Measurements from ENCODE around the gene SORBS1.

Gene SORBS1

GRCh38 chr10:95406651-95407280, 154.4 kb downstream of the SORBS1 start:
- DNase-seq = no peak

GRCh38 chr10:95405655-95406054, 155.5 kb downstream of the SORBS1 start:
- no peak for DNase-seq

GRCh38 chr10:95404864-95405263, 156.3 kb downstream of the SORBS1 start:
- DNase-seq = no peak

- DNase-seq = no peak
Observed at GRCh38 chr10:95404462-95404858, 156.7 kb downstream of the SORBS1 start.

GRCh38 chr10:95403700-95404461, 157.3 kb downstream of the SORBS1 start:
- DNase-seq = no peak

- DNase-seq = no peak
Observed at GRCh38 chr10:95401704-95402469, 159.3 kb downstream of the SORBS1 start.

- no peak for DNase-seq
Observed at GRCh38 chr10:95400787-95401186, 160.4 kb downstream of the SORBS1 start.

- no peak for DNase-seq
Observed at GRCh38 chr10:95399183-95399582, 162.0 kb downstream of the SORBS1 start.

GRCh38 chr10:95397747-95398146, 163.4 kb downstream of the SORBS1 start:
- DNase-seq = no peak

GRCh38 chr10:95395947-95396449, 165.2 kb downstream of the SORBS1 start:
- no peak for DNase-seq

- no peak for DNase-seq
Observed at GRCh38 chr10:95394161-95394880, 166.8 kb downstream of the SORBS1 start.

GRCh38 chr10:95392681-95393164, 168.4 kb downstream of the SORBS1 start:
- DNase-seq = no peak

GRCh38 chr10:95392217-95392584, 169.0 kb downstream of the SORBS1 start:
- no peak for DNase-seq

GRCh38 chr10:95391581-95392216, 169.5 kb downstream of the SORBS1 start:
- DNase-seq = no peak

- DNase-seq = no peak
Observed at GRCh38 chr10:95391164-95391563, 170.0 kb downstream of the SORBS1 start.

- DNase-seq = no peak
Observed at GRCh38 chr10:95389982-95390381, 171.2 kb downstream of the SORBS1 start.

GRCh38 chr10:95389176-95389575, 172.0 kb downstream of the SORBS1 start:
- DNase-seq = no peak

GRCh38 chr10:95388539-95388938, 172.6 kb downstream of the SORBS1 start:
- no peak for DNase-seq

GRCh38 chr10:95388109-95388471, 173.1 kb downstream of the SORBS1 start:
- DNase-seq = no peak

- DNase-seq = no peak
Observed at GRCh38 chr10:95384011-95384704, 177.0 kb downstream of the SORBS1 start.

- no peak for DNase-seq
Observed at GRCh38 chr10:95382596-95382995, 178.6 kb downstream of the SORBS1 start.

GRCh38 chr10:95382174-95382573, 179.0 kb downstream of the SORBS1 start:
- no peak for DNase-seq

Data from NCI-H526 (cell line).